GM21576 (cell line): ENCODE measurements around the gene CCDC194.
A peak's percentile ranks its signal among the peaks of the same experiment; 100 is the strongest.

Source experiments
- ATAC-seq: cut with Tn5 transposase; IDR thresholded peaks from one replicate; pipeline ENCODE4 v1.9.1; 2021; ENCODE audit warnings: mild to moderate bottlenecking, moderate library complexity; ENCODE audit not compliant: unreplicated experiment

The CCDC194 gene

GRCh38 chr19:17393914-17394313, at the start of gene CCDC194:
Gene CCDC194 (minus strand): TSS chr19:17394196. CDS start chr19:17394158, 38 bp downstream.
- ATAC-seq = no peak

GRCh38 chr19:17441241-17442021, 47.4 kb upstream of the CCDC194 start:
- no peak for ATAC-seq

GRCh38 chr19:17436874-17437267, 42.9 kb upstream of the CCDC194 start:
- ATAC-seq = no peak

GRCh38 chr19:17436094-17436873, 42.3 kb upstream of the CCDC194 start:
- no peak for ATAC-seq

- ATAC-seq = no peak
Observed at GRCh38 chr19:17435218-17435617, 41.2 kb upstream of the CCDC194 start.

GRCh38 chr19:17431417-17431816, 37.4 kb upstream of the CCDC194 start:
- no peak for ATAC-seq

GRCh38 chr19:17429641-17430113, 35.7 kb upstream of the CCDC194 start:
- ATAC-seq = no peak

GRCh38 chr19:17424743-17425365, 30.9 kb upstream of the CCDC194 start:
- ATAC-seq = no peak

GRCh38 chr19:17423429-17424208, 29.6 kb upstream of the CCDC194 start:
- no peak for ATAC-seq

- ATAC-seq = no peak
Observed at GRCh38 chr19:17421942-17422341, 27.9 kb upstream of the CCDC194 start.

- ATAC-seq = peak; percentile 30
Observed at GRCh38 chr19:17420475-17420924, 26.5 kb upstream of the CCDC194 start.

- ATAC-seq = peak; percentile 81
Observed at GRCh38 chr19:17419621-17420474, 25.9 kb upstream of the CCDC194 start, which contains the start of gene MVB12A. Gene MVB12A (plus strand): TSS chr19:17420047. CDS start chr19:17420136, 89 bp downstream.

- no peak for ATAC-seq
Observed at GRCh38 chr19:17419154-17419620, 25.2 kb upstream of the CCDC194 start.

GRCh38 chr19:17418710-17419109, 24.7 kb upstream of the CCDC194 start:
- ATAC-seq = no peak

GRCh38 chr19:17415121-17415520, 21.1 kb upstream of the CCDC194 start:
- no peak for ATAC-seq

- no peak for ATAC-seq
Observed at GRCh38 chr19:17414097-17414496, 20.1 kb upstream of the CCDC194 start.

GRCh38 chr19:17411801-17412200, 17.8 kb upstream of the CCDC194 start:
- ATAC-seq = no peak

- ATAC-seq = no peak
Observed at GRCh38 chr19:17409990-17410389, 16.0 kb upstream of the CCDC194 start.

- ATAC-seq = no peak
Observed at GRCh38 chr19:17406887-17407196, 12.8 kb upstream of the CCDC194 start.
